A549 (cell line): ENCODE results near the gene DHX8. TPM values are rescaled to one million over a fixed set of nuclear protein-coding genes. Genes with fewer than 3 reads are reported as not detected.

Experiments used
- BHLHE40 ChIP-seq: IDR thresholded peaks from 2 replicates; pipeline ENCODE4 v1.6.1; 2012; ENCODE audit warnings: low read depth, low read length, inconsistent platforms
- CEBPB ChIP-seq, 2 experiments: fragments of >200 bp in 1 of 2; sonication (Bioruptor Twin) in 1 of 2; formaldehyde crosslinking in 1 of 2; IDR thresholded peaks; 2 replicates each; pipeline ENCODE4 v1.6.1; 2012 to 2016
- CTCF ChIP-seq: fragments of >200 bp; sonication (Bioruptor Twin); formaldehyde crosslinking; IDR thresholded peaks from 3 replicates; pipeline ENCODE4 v1.5.1; 2016
- EHF ChIP-seq: fragments of 250-450 bp; sonication (Bioruptor Pico); IDR thresholded peaks from 2 replicates; pipeline ENCODE4 v1.5.0; 2020; ENCODE audit warnings: mild to moderate bottlenecking
- FOSB ChIP-seq: fragments of 250-450 bp; sonication (Bioruptor Pico); IDR thresholded peaks from 2 replicates; pipeline ENCODE4 v1.5.0; 2020; ENCODE audit warnings: mild to moderate bottlenecking, moderate library complexity
- FOXS1 ChIP-seq: fragments of 250-450 bp; sonication (Bioruptor Pico); IDR thresholded peaks from 2 replicates; pipeline ENCODE4 v1.5.0; 2020; ENCODE audit warnings: mild to moderate bottlenecking, moderate library complexity
- GATA3 ChIP-seq: IDR thresholded peaks from 2 replicates; pipeline ENCODE4 v1.6.1; 2012; ENCODE audit warnings: borderline replicate concordance
- HDAC2 ChIP-seq: fragments of 200-600 bp; sonication (generic); IDR thresholded peaks from 2 replicates; pipeline ENCODE4 v1.6.1; 2016
- HES2 ChIP-seq: fragments of >200 bp; sonication (Bioruptor Twin); formaldehyde crosslinking; IDR thresholded peaks from 2 replicates; pipeline ENCODE4 v1.6.1; 2016
- HEYL ChIP-seq: fragments of 250-450 bp; sonication (Bioruptor Pico); IDR thresholded peaks from 2 replicates; pipeline ENCODE4 v1.8.0; 2021; ENCODE audit warnings: mild to moderate bottlenecking, moderate library complexity
- HOXB13 ChIP-seq: fragments of 250-450 bp; sonication (Bioruptor Pico); IDR thresholded peaks from 2 replicates; pipeline ENCODE4 v1.5.0; 2020; ENCODE audit warnings: low read depth, mild to moderate bottlenecking, moderate library complexity
- JUN ChIP-seq, 2 experiments: fragments of >200 bp; sonication (Bioruptor Twin); formaldehyde crosslinking; IDR thresholded peaks; 2 replicates in 1 of 2; 3 replicates in 1 of 2; pipeline ENCODE4 v1.6.1; 2016 to 2017
- MAX ChIP-seq: IDR thresholded peaks from 2 replicates; pipeline ENCODE4 v1.6.1; 2012
- MAZ ChIP-seq: fragments of 150-350 bp; IDR thresholded peaks from 2 replicates; pipeline ENCODE4 v1.6.1; 2014; ENCODE audit warnings: antibody characterized with exemption, low read depth, low read length, borderline replicate concordance
- MYC ChIP-seq: IDR thresholded peaks from 2 replicates; pipeline ENCODE4 v1.6.1; 2012; ENCODE audit warnings: mild to moderate bottlenecking, inconsistent platforms, low read length, improper control_type of control experiment, borderline replicate concordance
- NPAS2 ChIP-seq: fragments of 250-450 bp; sonication (Bioruptor Pico); IDR thresholded peaks from 2 replicates; pipeline ENCODE4 v1.8.0; 2022; ENCODE audit warnings: mild to moderate bottlenecking, moderate library complexity, borderline replicate concordance
- NR3C1 ChIP-seq: fragments of >200 bp; sonication (Bioruptor Twin); formaldehyde crosslinking; IDR thresholded peaks from 3 replicates; pipeline ENCODE4 v1.6.1; 2017
- POLR2A ChIP-seq: IDR thresholded peaks from 2 replicates; pipeline ENCODE4 v1.6.1; 2012; ENCODE audit warnings: mild to moderate bottlenecking, low read length
- RAD21 ChIP-seq, 2 experiments: fragments of >200 bp in 1 of 2; sonication (Bioruptor Twin) in 1 of 2; formaldehyde crosslinking in 1 of 2; IDR thresholded peaks in 1 of 2; conservative IDR thresholded peaks in 1 of 2; 2 replicates in 1 of 2; 3 replicates in 1 of 2; pipeline ENCODE4 v1.6.1; 2012 to 2018; ENCODE audit warnings: inconsistent platforms in 1 of 2
- RARB ChIP-seq: fragments of 250-450 bp; sonication (Bioruptor Pico); IDR thresholded peaks from 2 replicates; pipeline ENCODE4 v1.8.0; 2021; ENCODE audit warnings: mild to moderate bottlenecking, moderate library complexity
- RCOR1 ChIP-seq: fragments of 150-350 bp; IDR thresholded peaks from 2 replicates; pipeline ENCODE4 v1.6.1; 2014; ENCODE audit warnings: antibody characterized with exemption, low read length, low read depth
- REST ChIP-seq: fragments of 200-600 bp; sonication (generic); IDR thresholded peaks from 2 replicates; pipeline ENCODE4 v1.6.1; 2016; ENCODE audit warnings: antibody characterized with exemption, mild to moderate bottlenecking, moderate library complexity
- RNF2 ChIP-seq: fragments of 200-600 bp; sonication (generic); IDR thresholded peaks from 2 replicates; pipeline ENCODE4 v1.6.1; 2016; ENCODE audit warnings: low read depth, mild to moderate bottlenecking, antibody characterized with exemption, moderate library complexity, borderline replicate concordance
- SMC3 ChIP-seq: fragments of >200 bp; sonication (Bioruptor Twin); formaldehyde crosslinking; IDR thresholded peaks from 3 replicates; pipeline ENCODE4 v1.6.1; 2018; ENCODE audit warnings: inconsistent platforms
- TFCP2L1 ChIP-seq: fragments of 250-450 bp; sonication (Bioruptor Pico); IDR thresholded peaks from 2 replicates; pipeline ENCODE4 v1.5.0; 2021; ENCODE audit warnings: mild to moderate bottlenecking
- ZFP36 ChIP-seq: fragments of 450-650 bp; IDR thresholded peaks from 2 replicates; pipeline ENCODE4 v1.6.1; 2014; ENCODE audit warnings: borderline replicate concordance; ENCODE audit not compliant: partially characterized antibody
- polyA plus RNA-seq, 4 experiments: library from polyadenylated mRNA; depleted of rRNA in 3 of 4; stranded (reverse); fragments of >200 nt; fragmentation: RNase III in 1 of 4; extraction: RNeasy Plus Mini Kit Qiagen cat#74134 plus additional on column Dnase treatment in 1 of 4; gene quantifications; 2 replicates in 3 of 4; 3 replicates in 1 of 4; pipeline ENCODE4 v1.2.3, GENCODE V29; 2011 to 2017

Gene DHX8
- polyA plus RNA-seq, 2 of the 4 experiments (the other 2 are of a cell fraction): 33.2 to 66.0 TPM

- TF ChIP-seq GATA3: peak; percentile 43; the same call in 1 of the 2 replicates
- TF ChIP-seq RCOR1: no peak
- TF ChIP-seq HDAC2: no peak
- peak; percentile 90 to 98 for TF ChIP-seq JUN (IDR thresholded peaks at IDR 0.05)
- peak; percentile 100 for TF ChIP-seq RAD21 (conservative IDR thresholded peaks at IDR 0.05 in 1 of 2, IDR thresholded peaks at IDR 0.05 in 1 of 2)
- no peak for TF ChIP-seq MYC
- peak; percentile 88 for TF ChIP-seq POLR2A
- no peak for TF ChIP-seq EHF (CRISPR knock-in tag)
- no peak for TF ChIP-seq RARB (CRISPR knock-in tag)
- no peak for TF ChIP-seq RNF2
- peak; percentile 87; the same call in 1 of the 2 replicates for TF ChIP-seq FOXS1 (CRISPR knock-in tag)
- no peak for TF ChIP-seq HES2
- peak; percentile 100 for TF ChIP-seq CTCF
- no peak for TF ChIP-seq BHLHE40
- TF ChIP-seq MAZ: peak; percentile 84; the same call in 1 of the 2 replicates
- no peak for TF ChIP-seq ZFP36
- TF ChIP-seq SMC3: peak; percentile 100
- TF ChIP-seq CEBPB (IDR thresholded peaks at IDR 0.05): no peak; a peak in 1 of 4 replicates
- TF ChIP-seq NR3C1: no peak
- no peak for TF ChIP-seq TFCP2L1 (CRISPR knock-in tag)
- peak; percentile 8; the same call in 1 of the 2 replicates for TF ChIP-seq FOSB (CRISPR knock-in tag)
- TF ChIP-seq HEYL (CRISPR knock-in tag): no peak
- TF ChIP-seq NPAS2 (CRISPR knock-in tag): no peak
- no peak for TF ChIP-seq REST
- TF ChIP-seq MAX: peak; percentile 94
- TF ChIP-seq HOXB13: no peak
- TF ChIP-seq, all 56 proteins: peak for 18
Observed at GRCh38 chr17:43483674-43484551, at the start of gene DHX8 (continued).
